ENCODE data around the gene KIRREL3. TPM values are rescaled to one million over a fixed set of nuclear protein-coding genes. Genes with fewer than 3 reads are reported as not detected.

The KIRREL3 gene
- total and polyA plus RNA-seq, 9 of the 15 experiments (the other 6 are each of a cell fraction or from before 2014, with no cell fraction given) = 0.04 to 0.10 TPM; not detected in 7

GRCh38 chr11:126419801-126420697, 580.5 kb downstream of the KIRREL3 start (continued):
- peak; percentile 56 for TF ChIP-seq DACH1 (IDR thresholded peaks at IDR 0.05; ENCODE audit: partially characterized antibody)
- peak; percentile 82 for TF ChIP-seq HMGN3 (IDR thresholded peaks at IDR 0.05; ENCODE audit: borderline replicate concordance, extremely low read depth, insufficient read length, low read depth, low read length)
- peak; percentile 94 for TF ChIP-seq SMARCC2 (IDR thresholded peaks at IDR 0.05; ENCODE audit: low read depth)
- no peak for TF ChIP-seq FOXK2 (conservative IDR thresholded peaks at IDR 0.05 in 1 of 2, IDR thresholded peaks at IDR 0.05 in 1 of 2; ENCODE audit: low read depth in 2 of 2)
- TF ChIP-seq REST (IDR thresholded peaks at IDR 0.05; ENCODE audit: borderline replicate concordance) = peak; percentile 6; the same call in 1 of the 2 replicates
- no peak for TF ChIP-seq REST (CRISPR knock-in tag; IDR thresholded peaks at IDR 0.05; ENCODE audit: low read depth)
- peak; percentile 90 for TF ChIP-seq ZNF197 (CRISPR knock-in tag; IDR thresholded peaks at IDR 0.05; ENCODE audit: low read depth)
- no peak for TF ChIP-seq THAP7 (CRISPR knock-in tag; IDR thresholded peaks at IDR 0.05)
- TF ChIP-seq KLF13 (tag; IDR thresholded peaks at IDR 0.05; ENCODE audit: borderline replicate concordance, low read depth) = no peak
- no peak for TF ChIP-seq ZKSCAN1 (IDR thresholded peaks at IDR 0.05; ENCODE audit: low read depth, low read length)
- peak; percentile 88 to 100 for TF ChIP-seq HDAC1 (IDR thresholded peaks at IDR 0.05)
- peak; percentile 76 for TF ChIP-seq BACH1 (tag; IDR thresholded peaks at IDR 0.05)
- TF ChIP-seq SRSF3 (IDR thresholded peaks at IDR 0.05; ENCODE audit: insufficient read depth, low read length) = no peak
- no peak for TF ChIP-seq ZBTB2 (IDR thresholded peaks at IDR 0.05)
- peak; percentile 53; the same call in 1 of the 2 replicates for TF ChIP-seq ATF7 (IDR thresholded peaks at IDR 0.05)

Measured in K562 (cell line).